GM03348 (cell line): Measurements from ENCODE around the gene TLE2.

Experiments
- DNase-seq: peaks from one replicate; pipeline ENCODE4 v3.0.0; 2012; ENCODE audit warnings: low spot score

TLE2 gene

GRCh38 chr19:2950286-2951124 lies 78.6 kb downstream of the TLE2 start:
- peak; percentile 98 for DNase-seq

GRCh38 chr19:2949939-2950285 lies 79.2 kb downstream of the TLE2 start:
- no peak for DNase-seq
